GM19043 (cell line): ENCODE results near the gene SLCO4A1.

Source experiments
- ATAC-seq: cut with Tn5 transposase; IDR thresholded peaks from one replicate; pipeline ENCODE4 v1.9.1; 2021; ENCODE audit warnings: low read depth; ENCODE audit not compliant: unreplicated experiment

Gene SLCO4A1

DNA sequence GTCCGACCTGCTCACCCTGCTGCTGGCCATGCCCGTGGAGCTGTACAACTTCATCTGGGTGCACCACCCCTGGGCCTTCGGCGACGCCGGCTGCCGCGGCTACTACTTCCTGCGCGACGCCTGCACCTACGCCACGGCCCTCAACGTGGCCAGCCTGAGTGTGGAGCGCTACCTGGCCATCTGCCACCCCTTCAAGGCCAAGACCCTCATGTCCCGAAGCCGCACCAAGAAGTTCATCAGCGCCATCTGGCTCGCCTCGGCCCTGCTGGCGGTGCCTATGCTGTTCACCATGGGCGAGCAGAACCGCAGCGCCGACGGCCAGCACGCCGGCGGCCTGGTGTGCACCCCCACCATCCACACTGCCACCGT is 67.2 kb downstream of the SLCO4A1 start:
- ATAC-seq = no peak

DNA sequence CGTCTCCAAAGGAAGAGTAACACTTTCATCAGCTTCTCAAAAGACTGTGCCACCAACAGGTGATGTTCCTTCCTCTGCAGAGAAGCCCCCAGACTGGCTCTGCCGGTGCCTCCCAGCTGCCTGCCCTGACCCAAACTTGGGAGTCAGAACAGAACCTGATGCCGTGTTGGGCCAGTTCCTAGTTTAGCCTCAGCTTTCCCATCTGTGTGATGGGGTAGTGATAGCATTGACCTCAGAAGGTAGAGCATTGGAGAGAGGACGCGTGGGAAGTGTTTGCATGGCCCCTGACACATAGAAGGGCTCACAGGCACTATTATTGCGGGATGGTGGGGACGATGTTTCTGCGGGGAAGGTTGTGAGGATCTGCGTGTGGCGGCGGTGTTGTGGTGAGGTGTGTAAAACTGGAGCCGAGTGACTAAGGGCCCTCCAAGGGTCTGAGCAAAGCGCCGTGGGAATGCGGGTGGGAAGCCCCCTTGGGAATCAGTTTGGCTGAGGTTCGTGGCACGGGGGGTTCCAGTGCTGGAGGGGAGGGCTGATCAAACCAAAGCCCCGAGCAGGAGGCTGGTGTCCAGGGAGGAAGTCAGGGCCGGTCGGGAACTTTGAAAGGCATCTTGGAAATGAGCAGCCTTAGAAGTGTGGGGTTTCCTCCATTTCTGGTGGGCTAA is 68.0 kb downstream of the SLCO4A1 start:
- no peak for ATAC-seq

DNA sequence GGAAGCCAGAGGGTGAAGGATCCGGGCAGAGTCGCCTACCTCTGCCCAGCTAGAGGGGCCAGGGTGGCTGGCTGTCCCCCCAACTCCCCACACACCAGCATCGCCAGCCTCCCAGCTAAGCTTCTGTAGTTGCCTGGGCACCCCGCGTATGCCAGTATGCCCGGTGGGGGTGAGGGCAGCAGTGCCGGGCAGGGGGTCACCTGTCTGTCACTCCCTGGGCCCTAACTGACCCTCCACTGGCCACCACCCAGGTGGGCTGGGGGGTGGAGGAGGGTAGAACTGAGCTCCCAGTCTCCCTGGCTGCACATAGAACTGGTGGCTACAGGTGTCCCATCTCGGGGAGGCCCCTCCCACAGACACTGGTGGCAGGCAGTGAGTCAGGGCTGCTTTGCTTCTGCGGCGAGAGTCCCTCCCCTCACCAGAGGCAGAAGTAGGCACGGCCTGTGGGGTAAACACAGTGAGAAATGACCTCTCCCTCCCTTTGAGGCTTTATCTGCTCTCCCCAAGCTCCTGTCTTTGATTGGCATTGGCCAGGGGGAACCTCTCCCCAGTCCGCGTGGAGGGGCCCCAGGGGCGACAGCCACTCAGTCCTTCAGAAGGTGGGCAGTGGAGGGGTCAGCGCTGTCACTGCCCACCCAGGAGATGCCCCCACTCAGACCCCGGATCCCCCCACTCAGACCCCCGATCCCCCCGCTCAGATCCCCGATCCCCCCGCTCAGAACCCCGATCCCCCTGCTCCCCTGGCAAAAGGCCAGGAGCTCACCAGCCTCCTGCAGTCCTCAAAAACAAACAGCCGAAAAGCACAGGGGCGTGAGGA is 68.8 kb downstream of the SLCO4A1 start:
- ATAC-seq = no peak

DNA sequence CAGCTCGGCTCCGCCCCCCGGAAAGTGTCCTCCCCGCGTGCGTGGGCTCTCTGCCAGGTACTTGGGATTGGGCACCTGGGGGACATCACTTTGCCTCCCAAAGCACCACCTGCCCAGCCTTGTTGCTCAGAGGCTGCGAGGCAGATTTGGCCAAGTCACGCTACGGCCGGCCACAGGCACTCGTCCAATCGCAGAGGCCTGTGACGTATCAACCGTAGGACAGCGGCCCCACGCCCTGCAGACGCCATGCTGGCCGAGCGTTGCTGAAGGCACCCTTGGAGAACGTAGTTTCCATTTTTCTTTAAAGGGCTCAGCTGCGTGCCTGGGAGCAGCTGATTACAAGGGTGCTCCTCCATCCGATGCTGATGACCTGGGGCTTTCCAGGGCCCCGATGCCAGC is 69.4 kb downstream of the SLCO4A1 start:
- no peak for ATAC-seq

DNA sequence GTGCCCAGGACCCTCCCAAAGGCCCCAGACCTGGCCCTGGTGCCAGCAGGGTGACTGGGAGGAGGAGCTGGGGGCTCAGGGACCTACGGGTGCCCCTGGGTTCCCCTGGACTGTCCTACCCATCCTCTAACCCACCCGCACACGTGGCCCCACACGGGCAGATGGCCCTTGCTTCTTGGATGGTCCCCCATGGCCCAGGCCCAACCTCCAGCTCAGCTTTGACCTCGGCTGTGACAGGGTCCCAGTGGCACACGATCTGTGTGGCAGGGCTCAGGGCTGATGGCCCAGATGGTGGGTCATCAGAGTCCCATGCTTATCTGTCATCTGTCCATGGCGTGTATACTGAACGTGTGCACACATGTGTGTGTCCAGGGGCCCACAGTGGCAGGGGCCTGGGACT is 70.3 kb downstream of the SLCO4A1 start:
- ATAC-seq = no peak

DNA sequence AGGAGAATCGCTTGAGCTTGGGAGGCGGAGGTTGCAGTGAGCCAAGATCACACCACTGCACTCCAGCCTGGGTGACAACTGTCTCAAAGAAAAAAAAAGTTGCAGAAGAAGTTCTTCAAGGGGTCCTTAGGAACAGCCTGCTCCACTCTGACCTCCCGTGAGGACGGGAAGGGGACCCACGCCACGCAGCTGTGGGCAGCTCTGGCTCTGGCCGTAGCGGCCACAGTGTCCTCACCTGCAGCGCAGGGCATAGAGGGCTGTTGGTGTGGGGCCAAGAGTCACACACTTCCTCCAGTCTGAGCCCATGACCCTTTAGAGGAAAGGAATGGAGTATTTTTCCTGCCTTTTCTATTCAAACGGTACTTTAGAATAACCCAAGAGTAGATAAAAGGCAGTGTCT is 71.7 kb downstream of the SLCO4A1 start:
- ATAC-seq = no peak

DNA sequence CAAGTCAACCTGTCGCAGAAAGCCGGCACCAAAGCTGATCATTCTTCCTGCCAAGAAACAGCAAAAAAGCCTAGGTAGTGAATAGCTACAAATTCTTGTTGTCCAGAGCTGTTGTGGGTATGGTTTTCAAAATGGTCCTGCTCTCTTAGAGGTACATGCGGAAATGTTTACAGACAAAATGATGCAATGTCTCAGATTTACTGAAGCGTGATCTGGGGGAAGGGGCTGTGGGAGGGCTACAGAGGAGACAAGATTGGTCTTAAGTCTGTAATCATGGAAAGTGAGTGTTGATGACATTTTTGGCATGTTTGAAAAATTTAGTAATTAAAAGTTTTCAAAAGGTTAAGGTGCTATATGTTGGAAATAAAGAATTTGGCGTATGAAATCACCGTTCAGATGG is 72.5 kb downstream of the SLCO4A1 start:
- no peak for ATAC-seq

DNA sequence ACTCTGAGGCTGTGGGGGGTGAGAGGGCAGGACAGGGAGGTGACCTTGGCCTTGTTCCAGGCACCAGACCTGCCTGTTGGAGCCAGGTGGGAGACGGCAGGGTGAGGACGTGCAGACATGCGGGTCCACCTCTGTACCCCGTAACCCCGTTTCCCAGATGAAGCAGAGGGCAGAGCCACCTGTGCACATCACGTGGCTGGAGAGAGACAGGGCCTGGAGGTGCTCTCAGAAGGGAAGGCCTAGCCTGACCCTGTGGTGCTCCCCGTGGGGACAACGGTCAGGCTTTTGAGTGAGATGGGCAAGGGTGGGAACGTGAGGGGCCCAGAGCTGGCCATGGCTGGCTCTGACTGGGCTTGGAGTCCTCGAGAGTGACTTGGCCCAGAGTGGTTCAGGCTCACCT is 72.9 kb downstream of the SLCO4A1 start:
- no peak for ATAC-seq

DNA sequence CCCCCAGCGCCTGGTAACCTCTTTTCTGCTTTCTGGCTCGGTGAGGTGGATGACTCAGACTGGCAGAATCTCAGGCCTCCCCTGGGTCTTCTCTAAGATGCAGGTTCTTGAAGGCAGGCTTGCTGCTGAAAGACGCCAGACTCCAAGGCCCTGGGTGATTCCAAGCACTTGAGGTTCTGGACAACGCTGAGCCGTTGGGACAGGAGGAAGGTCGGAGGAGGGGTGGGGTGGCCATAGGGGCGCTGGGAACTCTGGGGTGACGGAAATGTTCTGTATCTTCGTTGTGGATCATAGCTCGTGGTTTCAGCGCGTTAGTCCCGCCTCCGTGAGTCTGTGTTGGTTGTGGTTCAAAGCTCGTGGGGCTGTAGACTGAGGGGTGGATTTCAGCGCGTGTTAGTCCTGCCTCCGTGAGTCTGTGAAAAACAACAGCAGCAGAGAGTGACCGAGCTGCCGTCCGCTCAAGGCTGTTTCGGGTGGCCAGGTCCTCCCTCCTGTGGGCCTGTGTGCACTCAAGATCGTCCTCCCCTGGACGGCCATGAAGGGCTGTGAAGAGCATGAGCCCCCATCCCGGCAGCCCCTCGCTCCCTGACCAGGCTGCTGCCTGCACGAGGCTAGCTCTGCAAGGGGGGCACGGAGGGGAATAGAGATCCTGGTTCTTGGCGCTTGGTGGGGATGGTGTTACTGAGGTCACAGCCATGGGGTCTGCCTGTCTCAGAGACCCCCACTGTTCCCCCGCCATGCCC is 74.1 kb downstream of the SLCO4A1 start:
- ATAC-seq = no peak

DNA sequence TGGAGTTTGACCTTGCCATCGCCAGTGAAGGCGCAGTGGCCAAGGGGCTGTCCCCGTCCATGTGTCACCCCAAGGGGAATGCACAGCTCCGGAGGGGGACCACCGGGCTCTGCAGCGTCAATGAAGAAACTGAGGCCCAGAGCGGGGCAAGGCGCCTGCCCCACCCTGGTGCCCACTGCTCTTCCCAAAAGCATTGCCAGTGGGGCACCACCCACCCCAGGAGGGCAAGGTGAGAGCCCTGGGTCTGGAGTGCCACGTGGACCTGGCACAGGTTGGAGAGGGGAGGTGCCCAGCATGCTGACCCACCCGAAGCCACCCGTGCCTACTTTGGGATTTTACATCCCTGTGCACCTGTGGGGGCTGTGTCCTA is 74.6 kb downstream of the SLCO4A1 start:
- no peak for ATAC-seq

DNA sequence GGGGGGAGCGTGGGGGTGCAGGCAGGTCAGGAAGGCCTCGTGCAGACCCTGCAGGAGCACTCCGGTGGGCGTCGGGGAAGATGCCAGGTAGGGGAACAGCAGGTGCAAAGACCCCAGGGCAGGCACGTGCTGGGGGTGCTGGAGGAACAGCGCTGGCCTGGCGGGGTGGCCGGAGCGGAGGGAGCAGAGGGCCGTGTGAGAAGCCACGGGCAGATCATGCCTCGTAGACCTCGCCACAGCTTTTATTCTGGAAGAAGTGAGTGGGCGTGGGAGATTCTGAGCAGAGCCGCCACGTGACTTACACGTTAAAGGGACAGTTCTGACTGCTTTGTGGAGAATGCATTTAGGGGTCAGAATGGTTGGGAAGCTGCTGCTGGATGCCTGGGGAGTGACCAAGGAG is 75.6 kb downstream of the SLCO4A1 start:
- no peak for ATAC-seq

DNA sequence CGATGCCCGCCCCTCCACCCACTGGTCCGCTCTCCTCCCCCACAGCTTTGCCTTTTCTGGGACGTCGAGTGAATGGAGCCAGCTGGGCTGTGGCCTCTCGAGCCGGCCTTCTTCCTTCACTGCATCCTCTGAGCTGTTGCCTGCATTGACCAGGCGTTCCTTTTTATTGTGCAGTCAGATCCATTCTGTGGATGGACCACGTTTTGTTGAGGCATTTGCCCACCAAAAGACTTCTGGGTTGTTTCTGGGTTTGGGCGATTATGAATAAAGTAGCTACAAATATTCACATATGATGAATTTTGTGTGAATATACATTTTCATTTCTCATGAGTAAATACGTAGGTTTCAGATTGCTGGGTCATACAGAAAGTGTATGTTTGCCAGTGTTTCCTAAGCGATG is 76.2 kb downstream of the SLCO4A1 start:
- no peak for ATAC-seq

DNA sequence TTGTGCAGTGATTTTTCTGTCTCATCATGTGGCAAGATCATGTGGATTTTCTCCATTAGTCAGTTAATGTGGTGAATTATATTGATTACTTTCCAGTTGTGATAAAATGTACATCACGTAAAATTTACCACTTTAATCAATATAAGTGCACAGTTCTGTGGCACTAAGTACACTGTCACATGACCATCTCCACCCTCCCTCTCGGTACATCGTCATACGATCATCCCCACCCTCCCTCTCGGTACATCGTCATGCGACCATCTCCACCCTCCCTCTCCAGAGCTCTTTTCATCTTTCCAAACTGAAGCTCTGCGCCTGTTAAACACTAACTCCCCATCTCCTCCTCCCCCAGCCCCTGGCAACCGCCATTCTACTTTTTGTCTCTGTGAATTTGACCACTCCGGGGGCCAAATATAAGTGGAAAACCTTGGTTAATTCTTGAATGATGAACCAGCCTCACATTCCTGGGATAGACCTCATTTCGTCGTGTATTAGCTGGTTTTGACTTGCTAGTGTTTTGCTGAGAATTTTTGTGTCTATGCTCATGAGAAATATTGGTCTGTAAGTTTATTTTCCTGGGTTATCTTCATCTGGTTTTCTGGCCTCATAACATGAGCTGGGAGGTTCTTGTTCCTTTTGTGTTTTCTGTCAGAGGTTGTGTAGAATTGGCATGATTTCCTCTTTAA is 77.1 kb downstream of the SLCO4A1 start:
- no peak for ATAC-seq
